Tibial artery (tissue), 4 donors: ENCODE results near the gene TRPM2.
A peak's percentile ranks its signal among the peaks of the same experiment; 100 is the strongest.

ENCODE experiments used
- DNase-seq, 2 donors: peaks; one replicate each; pipeline ENCODE4 v3.0.0-alpha.2; 2019
- H3K27ac ChIP-seq, 2 donors: fragments of 200-600 bp; sonication (generic) in 1 of 2; 1 replicate in 1 of 2; 2 replicates in 1 of 2; pipeline ENCODE4 v1.5.1; 2018 to 2019; ENCODE audit warnings: mild to moderate bottlenecking in 1 of 2
- H3K27me3 ChIP-seq, 2 donors: fragments of 200-600 bp; sonication (generic) in 1 of 2; one replicate each; pipeline versions ENCODE4 v1.5.1 to v1.6.0; 2016 to 2019
- H3K36me3 ChIP-seq, 3 donors: fragments of 200-600 bp; sonication (generic) in 2 of 3; one replicate each; pipeline ENCODE4 v1.5.1; 2016 to 2019; ENCODE audit warnings: mild to moderate bottlenecking in 2 of 3
- H3K4me1 ChIP-seq, 4 donors: fragments of 200-600 bp; sonication (generic) in 2 of 4; 1 replicate in 3 of 4; 2 replicates in 1 of 4; pipeline ENCODE4 v1.5.1; 2016 to 2019
- H3K4me3 ChIP-seq, 2 donors: fragments of 200-600 bp; sonication (generic) in 1 of 2; 1 replicate in 1 of 2; 2 replicates in 1 of 2; pipeline ENCODE4 v1.5.1; 2018 to 2019; ENCODE audit warnings: mild to moderate bottlenecking in 2 of 2
- H3K9me3 ChIP-seq, 3 donors: fragments of 200-600 bp; sonication (generic) in 1 of 3; one replicate each; pipeline ENCODE4 v1.5.1; 2016 to 2019
- CTCF ChIP-seq, 2 experiments: fragments of 200-600 bp in 1 of 2; fragments of 450-650 bp in 1 of 2; IDR thresholded peaks; one replicate each; pipeline ENCODE4 v1.5.1; 2017 to 2019; ENCODE audit warnings: antibody characterized with exemption in 2 of 2, mild to moderate bottlenecking in 1 of 2, moderate library complexity in 1 of 2
- intact Hi-C: fragments of 100-400 bp; cut with DNase I; formaldehyde crosslinking; loops from one replicate; pipeline ENCODE4 v1.15.0; 2023; ENCODE audit warnings: low total_unique reads

Gene TRPM2

DNA sequence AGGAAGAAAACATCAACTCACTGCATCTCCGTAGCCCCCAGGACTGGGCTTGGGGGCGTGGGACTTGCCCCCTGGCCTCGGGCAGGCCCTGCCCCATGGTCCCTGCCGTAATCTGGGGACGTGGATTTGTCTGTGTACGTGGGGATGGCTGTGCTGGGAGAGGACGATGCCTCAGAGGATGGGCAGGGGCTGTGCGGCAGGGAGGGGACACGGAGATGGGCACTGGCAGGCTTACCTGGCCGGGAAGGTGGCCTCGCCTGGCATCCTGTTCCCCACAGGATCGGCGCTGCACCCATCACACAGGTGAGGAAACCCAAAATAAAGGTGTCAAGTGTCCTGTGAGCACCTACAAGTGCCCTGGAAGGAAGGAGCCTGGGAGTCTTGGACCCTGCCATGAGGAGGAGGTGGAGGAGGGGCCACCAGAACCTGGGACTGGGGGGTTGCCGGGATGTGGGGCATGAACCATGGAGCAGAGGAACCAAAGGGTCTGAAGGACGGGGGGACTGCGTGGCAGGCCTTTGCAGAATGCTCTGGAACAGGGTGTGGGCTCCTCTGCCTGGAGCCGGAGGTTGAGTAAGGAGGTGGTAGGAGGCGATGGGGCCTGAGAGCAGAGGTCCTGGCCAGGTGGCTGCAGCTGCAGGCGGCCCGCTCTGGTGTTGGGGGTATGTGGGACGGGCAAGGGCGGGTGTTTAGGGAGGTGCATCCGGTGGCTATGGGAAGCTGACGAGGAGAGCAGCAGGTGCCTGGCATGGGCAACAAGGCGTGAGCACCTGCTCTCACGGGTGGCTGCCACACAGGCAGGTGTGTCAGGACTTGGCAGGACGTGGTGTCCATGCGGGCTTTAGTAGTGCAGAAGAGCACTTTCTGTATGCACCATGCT lies 74.1 kb downstream of the TRPM2 start:
- intact Hi-C loops, result no loop called here
- no peak overlapping the region for H3K27ac ChIP-seq
- H3K4me1 ChIP-seq, result no peaks in the 10 kb centered on the region
- H3K36me3 ChIP-seq, result no peaks in the 10 kb centered on the region
- H3K4me3 ChIP-seq, result no peak overlapping the region
- TF ChIP-seq CTCF (IDR thresholded peaks at IDR 0.05), result no peak
- H3K27me3 ChIP-seq, result peaks cover 0 to 39% of the 10 kb centered on the region in 2 donors
- H3K9me3 ChIP-seq, result peaks cover 0 to 18% (median 8%) of the 10 kb centered on the region in 3 donors
- DNase-seq, result peak; percentile 4 to 52

DNA sequence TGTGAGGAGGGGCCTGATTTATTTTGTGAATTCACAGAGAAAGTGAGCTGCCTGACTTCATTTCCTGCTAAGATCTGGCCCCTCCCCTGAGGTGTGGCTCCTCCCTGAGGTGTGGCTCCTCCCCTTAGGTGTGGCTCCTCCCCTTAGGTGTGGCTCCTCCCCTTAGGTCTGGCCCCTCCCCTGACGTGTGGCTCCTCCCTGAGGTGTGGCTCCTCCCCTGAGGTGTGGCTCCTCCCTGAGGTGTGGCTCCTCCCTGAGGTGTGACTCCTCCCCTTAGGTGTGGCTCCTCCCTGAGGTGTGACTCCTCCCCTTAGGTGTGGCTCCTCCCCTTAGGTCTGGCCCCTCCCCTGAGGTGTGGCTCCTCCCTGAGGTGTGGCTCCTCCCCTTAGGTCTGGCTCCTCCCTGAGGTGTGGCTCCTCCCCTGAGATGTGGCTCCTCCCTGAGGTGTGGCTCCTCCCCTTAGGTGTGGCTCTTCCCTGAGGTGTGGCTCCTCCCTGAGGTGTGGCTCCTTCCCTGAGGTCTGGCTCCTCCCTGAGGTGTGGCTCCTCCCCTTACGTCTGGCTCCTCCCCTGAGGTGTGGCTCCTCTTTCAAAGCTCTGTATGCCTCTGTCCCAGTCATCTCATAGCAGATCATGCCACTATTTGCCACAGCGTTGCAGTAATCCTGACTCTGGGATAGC lies 75.0 kb downstream of the TRPM2 start:
- Histone ChIP-seq H3K36me3 (no peaks in the 10 kb centered on the region), H3K4me3 (no peak overlapping the region), H3K27me3 (peaks cover 0 to 36% of the 10 kb centered on the region in 2 donors), H3K27ac (no peak overlapping the region), H3K9me3 (peaks cover 0 to 18% (median 8%) of the 10 kb centered on the region in 3 donors), H3K4me1 (no peaks in the 10 kb centered on the region)
- intact Hi-C loops, result no loop called here
- TF ChIP-seq CTCF (IDR thresholded peaks at IDR 0.05), result no peak
- DNase-seq, result peak in 1 of 2 donors; percentile 4

- intact Hi-C loops, result no loop called here
- TF ChIP-seq CTCF (IDR thresholded peaks at IDR 0.05), result no peak
Observed at GRCh38 chr21:44429894-44430293, 76.5 kb downstream of the TRPM2 start.

GRCh38 chr21:44431300-44431699 lies 77.9 kb downstream of the TRPM2 start:
- Histone ChIP-seq H3K4me3 (no peak overlapping the region), H3K4me1 (no peaks in the 10 kb centered on the region), H3K27ac (no peak overlapping the region), H3K9me3 (peaks cover 0 to 18% (median 8%) of the 10 kb centered on the region in 3 donors), H3K36me3 (no peaks in the 10 kb centered on the region), H3K27me3 (peaks cover 0 to 25% of the 10 kb centered on the region in 2 donors)
- no peak for TF ChIP-seq CTCF (IDR thresholded peaks at IDR 0.05)
- intact Hi-C loops, result no loop called here
- no peak for DNase-seq

More at GRCh38 chr21:44429894-44430293, 76.5 kb downstream of the TRPM2 start:
- no peak overlapping the region for H3K4me3 ChIP-seq
- no peak for DNase-seq
- no peaks in the 10 kb centered on the region for H3K36me3 ChIP-seq
- H3K4me1 ChIP-seq, result no peaks in the 10 kb centered on the region
- H3K9me3 ChIP-seq, result peaks cover 0 to 18% (median 8%) of the 10 kb centered on the region in 3 donors
- peaks cover 0 to 27% of the 10 kb centered on the region in 2 donors for H3K27me3 ChIP-seq
- H3K27ac ChIP-seq, result no peak overlapping the region

- Histone ChIP-seq H3K4me1 (peaks cover 0 to 3% (median 0%) of the 10 kb centered on the region in 4 donors), H3K36me3 (no peaks in the 10 kb centered on the region), H3K27ac (no peak overlapping the region), H3K27me3 (peaks cover 0 to 22% of the 10 kb centered on the region in 2 donors), H3K4me3 (no peak overlapping the region), H3K9me3 (peaks cover 0 to 18% (median 8%) of the 10 kb centered on the region in 3 donors)
- intact Hi-C loops, result no loop called here
- TF ChIP-seq CTCF (IDR thresholded peaks at IDR 0.05), result no peak
- DNase-seq, result peak; percentile 12 to 63
Observed at GRCh38 chr21:44432841-44433790, 79.7 kb downstream of the TRPM2 start.
